ENCODE results near the gene CNN1.
A peak's percentile ranks its signal among the peaks of the same experiment; 100 is the strongest.
"Not testable (repeated sequence)": the region's sequence is repeated elsewhere in the genome, so short reads cannot be mapped to it uniquely, and the experiment has no call there.

Gene CNN1

DNA sequence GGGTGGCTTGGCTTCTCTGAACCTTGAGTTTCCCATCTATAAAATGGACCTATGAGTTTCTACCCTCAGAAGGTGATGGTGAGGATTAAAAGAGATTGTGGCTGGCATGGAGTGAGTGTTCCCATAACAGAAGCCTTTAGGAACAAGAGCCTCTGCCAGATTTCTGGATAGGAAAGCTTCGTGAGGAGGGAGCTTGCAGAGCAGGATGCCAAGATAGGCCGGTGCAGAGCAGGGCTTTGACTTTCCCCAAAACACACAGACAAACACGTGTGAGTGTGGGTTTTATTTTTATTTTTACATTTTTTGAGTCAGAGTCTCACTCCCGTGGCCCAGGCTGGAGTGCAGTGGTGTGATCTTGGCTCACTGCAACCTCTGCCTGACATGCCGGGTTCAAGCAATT, 3.7 kb upstream of the CNN1 start:
- no peak for DNase-seq

GRCh38 chr19:11535792-11536595, 2.7 kb upstream of the CNN1 start:
- peak; percentile 12 to 79 for DNase-seq

DNA sequence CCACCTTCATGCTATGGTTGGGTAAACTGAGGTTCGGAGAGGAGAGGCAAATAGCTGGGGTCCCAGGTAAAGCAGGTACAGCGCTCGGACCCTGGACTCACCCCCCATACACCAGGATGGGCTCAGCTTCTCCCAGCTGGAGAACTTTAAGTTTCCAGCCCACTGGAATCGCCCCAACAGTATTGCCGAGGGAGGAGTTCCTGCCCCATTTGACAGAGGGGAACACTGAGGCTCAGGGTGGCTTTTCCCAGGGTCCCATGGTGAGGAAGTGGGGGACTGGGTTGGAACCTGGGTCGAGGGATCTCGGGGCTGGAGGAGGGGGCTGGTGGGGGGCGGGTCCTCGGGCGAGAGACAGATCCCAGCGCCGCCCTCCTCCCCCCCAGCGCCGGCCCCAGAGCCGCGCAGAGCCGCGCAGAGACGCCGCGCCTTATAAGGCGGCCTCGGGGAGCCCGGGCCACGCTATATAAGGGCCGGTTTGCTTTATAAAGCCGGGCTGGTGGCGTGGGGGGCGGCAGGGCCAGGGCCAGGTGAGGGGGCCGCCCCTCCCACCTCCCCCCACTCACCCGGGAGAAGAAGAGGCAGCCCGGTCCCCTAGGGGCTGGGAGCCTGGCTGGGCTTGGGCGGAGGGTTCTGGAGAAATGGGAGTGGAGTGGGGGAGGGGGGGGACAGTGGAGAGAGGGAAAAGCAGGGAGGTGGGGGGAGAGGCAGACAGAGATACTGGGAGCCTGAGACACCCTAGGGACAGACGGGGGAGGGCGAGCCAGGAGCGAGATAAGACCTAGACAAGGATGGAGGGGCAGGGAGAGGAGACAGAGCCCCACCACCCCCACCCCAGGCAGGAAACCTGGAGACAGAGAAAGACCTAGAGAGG, 1.1 kb downstream of the CNN1 start:
- no peak for DNase-seq

DNA sequence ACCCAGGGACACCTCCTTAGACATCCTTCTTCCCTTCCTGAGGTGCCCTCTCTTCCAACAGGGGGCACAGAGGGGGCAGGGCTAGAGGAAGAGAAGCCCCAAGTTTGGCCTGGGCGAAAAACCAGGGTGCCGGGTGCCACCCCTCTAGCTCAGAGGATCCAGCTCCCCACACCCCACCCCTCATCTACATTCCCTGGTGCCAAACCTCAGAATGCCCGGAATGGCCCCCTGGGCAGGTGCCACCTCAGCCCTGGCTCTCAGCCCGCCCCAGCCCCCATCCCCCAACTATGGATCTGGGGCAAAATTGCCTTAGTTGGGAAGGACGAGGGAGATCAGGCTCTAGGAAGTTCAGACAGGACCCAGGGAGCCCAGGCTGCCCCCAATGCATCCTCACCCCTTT, 2.0 kb downstream of the CNN1 start:
- DNase-seq = no peak

DNA sequence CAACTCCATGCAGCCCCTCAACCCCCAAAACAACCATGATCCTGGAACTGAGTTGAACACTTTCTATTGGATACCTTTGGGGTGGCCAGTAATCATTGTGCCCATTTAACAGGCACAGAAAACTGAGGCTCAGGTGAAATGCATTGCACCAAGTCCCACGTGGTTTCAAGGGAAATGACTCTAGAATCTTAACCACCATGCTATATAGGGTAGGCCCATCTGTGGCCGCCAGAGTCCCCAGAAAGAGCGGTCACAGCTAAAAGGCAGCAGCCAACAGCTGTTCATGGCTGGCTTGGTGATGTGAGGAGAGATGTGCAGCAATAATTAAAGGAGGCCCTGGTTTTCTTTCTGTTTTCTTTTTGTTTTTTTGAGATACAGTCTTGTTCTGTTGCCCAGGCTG, 2.6 kb downstream of the CNN1 start:
- no peak for DNase-seq

DNA sequence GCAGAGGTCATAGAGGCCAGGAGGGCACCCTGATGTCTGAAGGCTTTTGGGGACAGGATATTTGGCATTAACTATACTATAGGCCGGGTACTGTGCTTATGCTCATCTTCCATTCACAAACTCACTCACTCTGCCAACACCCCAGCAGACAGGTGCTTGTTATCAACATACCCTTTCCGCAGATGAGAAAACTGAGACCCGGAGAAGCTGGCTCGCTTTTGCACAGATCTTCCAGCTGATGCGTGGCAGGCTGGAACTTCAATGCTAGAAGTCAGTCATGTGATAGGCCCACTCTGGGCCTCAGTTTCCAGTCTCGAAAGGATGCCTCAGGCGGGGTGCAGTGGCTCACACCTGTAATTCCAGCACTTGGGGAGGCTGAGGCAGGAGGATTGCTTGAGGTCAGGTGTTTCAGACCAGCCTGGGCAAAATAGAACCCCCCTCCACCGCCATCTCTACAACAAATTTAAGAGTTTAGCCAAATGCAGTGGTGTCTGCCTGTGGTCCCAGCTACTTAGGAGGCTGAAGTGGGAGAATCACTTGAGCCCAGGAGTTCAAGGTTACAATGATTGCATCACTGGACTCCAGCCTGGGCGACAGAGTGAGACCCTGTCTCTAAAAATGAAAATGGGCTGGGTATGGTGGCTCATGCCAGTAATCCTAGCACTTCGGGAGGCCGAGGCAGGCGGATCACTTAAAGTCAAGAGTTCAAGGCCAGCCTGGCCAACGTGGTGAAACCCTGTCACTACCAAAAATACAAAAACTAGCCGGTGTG, 9.5 kb downstream of the CNN1 start:
- DNase-seq = no peak

DNA sequence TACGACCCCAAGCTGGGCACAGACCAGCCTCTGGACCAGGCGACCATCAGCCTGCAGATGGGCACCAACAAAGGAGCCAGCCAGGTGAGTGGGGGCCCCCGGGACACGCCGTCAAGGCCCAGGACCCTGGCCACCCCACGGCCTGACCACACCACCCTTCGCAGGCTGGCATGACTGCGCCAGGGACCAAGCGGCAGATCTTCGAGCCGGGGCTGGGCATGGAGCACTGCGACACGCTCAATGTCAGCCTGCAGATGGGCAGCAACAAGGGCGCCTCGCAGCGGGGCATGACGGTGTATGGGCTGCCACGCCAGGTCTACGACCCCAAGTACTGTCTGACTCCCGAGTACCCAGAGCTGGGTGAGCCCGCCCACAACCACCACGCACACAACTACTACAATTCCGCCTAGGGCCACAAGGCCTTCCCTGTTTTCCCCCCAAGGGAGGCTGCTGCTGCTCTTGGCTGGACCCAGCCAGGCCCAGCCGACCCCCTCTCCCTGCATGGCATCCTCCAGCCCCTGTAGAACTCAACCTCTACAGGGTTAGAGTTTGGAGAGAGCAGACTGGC, 10.8 kb downstream of the CNN1 start:
- DNase-seq = no peak

- DNase-seq = no peak
Observed at GRCh38 chr19:11550265-11550664, 11.6 kb downstream of the CNN1 start.

GRCh38 chr19:11551603-11552235, 13.1 kb downstream of the CNN1 start:
- DNase-seq = no peak

DNA sequence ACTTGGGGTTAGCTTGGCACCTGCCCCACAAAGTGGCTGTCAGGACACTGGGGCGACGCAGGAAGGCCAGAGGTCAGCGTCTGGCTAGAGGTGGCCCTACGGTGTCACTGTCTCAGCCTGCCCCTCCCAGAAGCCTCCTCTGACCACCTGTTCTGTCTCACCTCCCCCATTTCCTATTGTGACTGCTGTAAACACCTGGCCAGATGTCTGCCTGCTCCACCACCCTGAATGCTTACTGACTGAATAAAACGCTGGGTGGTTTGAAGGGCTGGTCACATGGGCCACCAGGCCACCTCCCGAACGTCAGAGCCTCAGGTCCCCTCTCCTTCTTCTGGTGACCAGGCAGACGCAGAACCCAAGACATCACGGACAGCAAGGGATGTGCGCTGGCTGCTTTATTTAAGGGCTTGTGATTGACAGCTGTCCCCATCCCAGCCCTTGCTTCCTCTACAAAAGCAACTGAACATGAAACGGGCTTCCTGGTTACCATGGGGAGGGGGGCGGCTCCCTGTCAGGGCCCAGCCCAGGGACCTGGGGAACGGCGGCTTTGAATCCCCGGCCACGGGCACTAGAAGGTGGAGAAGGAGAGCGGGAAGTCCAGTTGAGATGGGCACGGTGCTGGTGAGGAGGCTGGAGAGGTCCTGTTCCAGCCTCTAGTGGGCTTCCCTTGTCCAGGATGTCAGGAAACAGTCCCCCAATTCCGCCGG, 14.2 kb downstream of the CNN1 start:
- no peak for DNase-seq

DNA sequence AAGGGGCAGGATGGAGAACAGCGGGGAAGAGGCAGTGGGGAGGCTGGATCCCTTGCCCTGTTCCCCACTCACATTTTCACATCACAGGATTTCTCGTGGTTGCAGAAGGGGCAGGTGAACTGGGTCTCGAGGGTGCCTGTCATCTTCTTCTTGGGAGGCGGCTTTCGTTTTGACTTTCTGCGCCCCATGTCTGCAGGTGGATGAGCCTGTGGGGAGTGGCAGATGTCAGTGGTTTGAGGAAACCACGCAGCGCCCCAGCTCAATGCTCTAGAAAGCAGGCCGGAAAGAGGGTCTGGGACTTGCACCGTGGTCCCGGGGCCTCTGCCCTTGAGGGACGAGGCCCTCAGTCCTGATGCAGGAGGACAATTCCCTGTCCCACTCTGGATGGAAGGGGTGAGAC, 15.5 kb downstream of the CNN1 start:
- DNase-seq = no peak

DNA sequence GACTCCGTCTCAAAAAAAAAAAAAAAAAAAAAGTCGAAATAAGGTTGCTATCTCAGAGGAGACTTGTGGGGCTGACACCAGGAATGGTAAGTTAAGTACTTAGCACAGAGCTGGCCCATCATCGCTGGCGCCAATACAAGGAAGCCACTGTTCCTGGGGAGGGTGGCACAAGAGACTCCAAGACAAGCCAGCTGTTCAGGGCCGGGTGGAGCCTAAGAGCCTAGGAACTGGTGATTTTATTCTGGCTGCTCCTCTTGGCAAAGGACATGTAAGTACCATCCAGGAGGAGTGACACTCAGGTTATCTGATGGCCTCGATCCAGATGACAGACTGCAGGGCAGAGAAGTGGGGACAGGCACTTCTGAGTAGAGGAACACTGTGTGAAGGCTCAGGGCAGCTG, 16.6 kb downstream of the CNN1 start:
- DNase-seq = no peak

DNA sequence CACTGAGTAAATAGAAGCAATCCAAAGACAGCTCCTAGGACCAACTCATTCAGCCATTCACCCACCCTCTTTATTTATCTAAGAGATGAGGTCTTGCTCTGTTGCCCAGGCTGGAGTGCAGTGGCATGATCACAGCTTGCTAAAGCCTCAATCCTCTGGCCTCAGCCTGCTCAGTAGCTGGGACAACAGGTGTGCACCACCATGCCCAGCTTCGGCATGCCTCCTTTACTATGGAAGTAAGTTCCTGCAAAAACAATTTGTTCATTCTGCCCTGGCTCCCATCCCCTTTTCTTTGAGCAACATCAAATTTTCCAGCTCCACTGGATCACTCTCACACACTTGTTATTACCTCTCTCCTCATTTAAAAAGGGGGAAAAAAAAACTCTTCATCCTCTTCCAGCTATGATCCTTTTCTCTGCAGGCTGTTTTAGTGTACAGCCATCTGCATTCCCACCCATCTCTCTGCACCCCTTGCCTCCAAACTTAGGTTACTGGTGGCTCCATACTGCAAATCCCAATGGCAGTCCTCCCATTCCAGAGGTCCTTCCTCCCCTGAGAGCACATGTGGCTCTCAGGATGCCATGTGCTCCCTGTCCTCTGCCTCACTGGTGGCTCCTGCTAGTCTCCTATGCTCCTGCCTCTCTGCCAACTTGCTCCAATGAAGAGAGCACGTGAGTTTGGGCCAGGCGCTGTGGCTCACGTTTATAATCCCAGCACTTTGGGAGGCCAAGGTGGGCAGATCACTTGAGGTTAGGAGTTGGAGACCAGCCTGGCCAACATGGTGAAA, 18.2 kb downstream of the CNN1 start:
- no peak for DNase-seq

GRCh38 chr19:11558881-11559828, 20.5 kb downstream of the CNN1 start, which contains the start of gene ELOF1:
Gene ELOF1, minus strand, starts transcription at chr19:11559230. Its CDS starts 4,883 bp downstream, at chr19:11554347.
- DNase-seq = peak; percentile 96 to 97

GRCh38 chr19:11560404-11561051, 21.9 kb downstream of the CNN1 start:
- peak; percentile 9 to 45 for DNase-seq

GRCh38 chr19:11563532-11563931, 24.9 kb downstream of the CNN1 start:
- DNase-seq = no peak

GRCh38 chr19:11564082-11564807, 25.6 kb downstream of the CNN1 start:
- DNase-seq = not testable (repeated sequence)

GRCh38 chr19:11565649-11565980, 27.0 kb downstream of the CNN1 start:
- not testable (repeated sequence) for DNase-seq

Data from hippocampal formation (tissue), 2 donors.